NCI-H1417 (cell line): ENCODE measurements around the gene YBX2.
"Not testable (repeated sequence)": the region's sequence is repeated elsewhere in the genome, so short reads cannot be mapped to it uniquely, and the experiment has no call there.

Experiments used
- DNase-seq, 3 experiments: peaks; one replicate each; lab custom pipeline; 2025; lab: John Stamatoyannopoulos, UW

Gene YBX2

GRCh38 chr17:7294614-7295153 is at the start of gene YBX2:
TSS of gene YBX2 (minus strand) at chr17:7294639. CDS start at chr17:7294500, 139 bp downstream.
- DNase-seq: peak; percentile 86 to 93 (median 92)

DNA sequence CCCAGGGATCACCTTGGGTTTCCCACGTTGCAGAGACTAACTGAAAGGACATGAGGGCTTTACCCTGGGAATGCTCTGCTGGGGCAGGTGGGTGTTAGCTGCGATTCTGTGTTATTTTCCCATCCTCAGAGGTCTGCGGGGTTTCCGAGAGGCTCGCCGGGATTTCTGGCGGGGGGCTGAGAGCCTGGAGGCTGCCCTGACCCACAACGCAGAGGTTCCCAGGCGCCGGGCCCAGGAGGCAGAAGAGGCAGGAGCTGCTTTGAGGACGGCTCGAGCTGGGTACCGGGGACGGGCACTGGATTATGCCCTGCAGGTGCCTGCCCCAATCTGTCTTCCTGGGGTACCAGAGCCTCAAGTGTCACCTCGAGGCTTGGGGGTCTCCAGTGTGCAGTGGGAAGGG is 48.8 kb upstream of the YBX2 start:
- no peak for DNase-seq

GRCh38 chr17:7341842-7342241 is 47.4 kb upstream of the YBX2 start:
- no peak for DNase-seq

GRCh38 chr17:7340179-7340578 is 45.7 kb upstream of the YBX2 start:
- no peak for DNase-seq

- DNase-seq: not testable (repeated sequence)
Measured at GRCh38 chr17:7337600-7337999, 43.2 kb upstream of the YBX2 start.

- DNase-seq: no peak
Measured at GRCh38 chr17:7336240-7337175, 42.1 kb upstream of the YBX2 start, which contains the start of gene ACAP1. TSS of gene ACAP1 (plus strand) at chr17:7336529. CDS start at chr17:7336735, 206 bp downstream.

GRCh38 chr17:7335765-7336164 is 41.3 kb upstream of the YBX2 start:
- not testable (repeated sequence) for DNase-seq

DNA sequence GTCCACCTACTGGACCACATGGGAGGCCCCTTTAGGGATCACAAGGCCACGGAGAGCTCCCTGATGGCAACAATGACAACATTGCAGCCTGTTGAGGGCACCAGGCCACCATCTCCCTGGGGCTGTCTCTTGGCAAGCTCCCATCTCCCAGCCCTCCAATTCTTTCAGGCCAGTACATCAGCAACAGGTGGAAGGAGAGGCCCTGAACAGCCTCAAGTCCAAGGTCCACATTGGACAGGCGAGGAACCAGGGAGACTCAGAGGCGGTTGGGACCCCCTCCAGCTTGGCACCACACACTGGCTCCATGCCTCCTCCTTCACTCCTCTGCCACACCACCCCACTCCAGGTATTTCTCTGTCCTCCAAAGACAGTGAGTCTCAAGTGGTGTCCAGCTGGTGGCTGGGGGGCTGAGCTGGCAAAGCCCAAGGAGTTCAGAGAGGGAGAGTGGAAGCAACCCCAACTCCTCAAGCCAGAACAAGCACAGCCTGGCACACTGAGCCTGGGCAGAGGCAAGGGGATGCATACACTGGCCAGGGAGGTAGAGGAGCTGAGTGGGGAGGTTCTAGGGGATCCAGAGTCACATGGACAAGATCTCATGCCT is 40.6 kb upstream of the YBX2 start:
- no peak for DNase-seq

- DNase-seq: not testable (repeated sequence)
Measured at GRCh38 chr17:7332600-7333069, 38.2 kb upstream of the YBX2 start.

DNA sequence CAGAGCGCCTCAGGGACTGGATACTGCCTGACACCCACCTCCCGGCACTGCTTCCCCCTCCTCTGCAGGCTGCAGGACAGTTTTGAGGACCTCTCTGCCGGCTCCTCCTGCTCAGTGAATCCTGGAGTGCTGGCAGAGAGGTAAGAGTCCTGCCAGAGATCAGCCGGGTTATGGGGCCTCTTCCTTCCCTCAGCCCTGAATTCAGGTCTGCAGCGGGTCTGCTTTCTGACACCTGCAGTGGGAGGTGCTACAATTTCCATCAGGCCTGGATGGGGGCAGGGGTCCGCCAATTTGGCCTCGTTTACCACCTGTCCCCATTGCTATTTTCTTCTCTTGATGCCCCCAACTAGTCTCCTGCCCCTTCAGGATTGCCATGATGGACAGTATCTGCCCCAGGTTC is 37.7 kb upstream of the YBX2 start:
- no peak for DNase-seq

DNA sequence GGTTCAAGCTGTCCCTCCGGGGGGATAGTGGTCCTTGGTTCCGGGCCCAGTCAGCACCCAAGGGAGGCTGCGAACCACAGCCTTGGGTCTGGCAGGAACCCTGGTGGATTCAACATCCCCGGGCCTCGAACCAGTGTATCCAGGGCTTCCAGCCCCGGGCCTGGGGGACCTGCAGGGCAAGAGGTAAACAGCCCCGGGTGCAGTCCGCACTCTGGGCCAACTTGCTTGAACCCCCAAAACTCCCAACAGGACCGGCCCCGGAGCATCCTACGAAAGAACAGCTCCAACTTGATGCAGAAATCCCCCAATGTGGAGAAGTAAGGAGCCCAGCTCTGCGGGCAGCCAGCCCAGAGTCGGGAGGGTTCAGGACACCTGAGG is 36.2 kb upstream of the YBX2 start:
- DNase-seq: no peak

GRCh38 chr17:7329997-7330637 is 35.7 kb upstream of the YBX2 start:
- DNase-seq: peak; percentile 46 to 89 (median 86)

GRCh38 chr17:7329374-7329996 is 35.0 kb upstream of the YBX2 start:
- DNase-seq: peak; percentile 95 to 98 (median 96)

DNA sequence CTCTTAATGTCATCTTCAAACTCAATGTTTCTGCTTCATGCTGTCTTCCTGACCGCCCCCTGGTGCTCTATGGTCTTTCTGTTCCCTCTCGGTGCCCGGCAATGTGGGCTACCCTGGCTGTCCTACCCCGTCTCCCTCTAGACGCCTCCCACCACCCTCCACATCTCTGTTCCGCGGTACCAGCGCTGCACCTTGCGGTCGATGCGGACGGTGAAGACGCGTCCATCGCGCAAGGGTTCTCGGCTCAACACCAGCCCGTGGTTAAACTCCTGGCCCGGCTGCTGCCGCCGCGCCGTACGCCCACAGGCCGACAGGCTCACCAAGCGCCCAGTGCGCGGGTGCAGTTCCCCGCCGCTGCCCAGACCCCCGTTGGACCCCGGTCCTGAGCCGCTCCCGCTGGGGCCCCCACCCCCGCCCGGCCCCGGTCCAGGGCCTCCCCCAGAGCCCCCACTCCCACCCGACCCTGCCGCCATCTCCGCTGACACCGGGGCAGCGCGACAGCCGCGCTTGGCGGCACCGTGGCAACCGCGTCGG is 34.5 kb upstream of the YBX2 start, which contains the start of gene NEURL4:
Gene NEURL4 (minus strand): TSS at position 496 of the 534 bp plus-strand sequence. CDS start 23 bp downstream, at position 473.
- peak in 1 of 3 experiments; percentile 50 for DNase-seq

GRCh38 chr17:7328009-7328408 is 33.6 kb upstream of the YBX2 start:
- DNase-seq: no peak

DNA sequence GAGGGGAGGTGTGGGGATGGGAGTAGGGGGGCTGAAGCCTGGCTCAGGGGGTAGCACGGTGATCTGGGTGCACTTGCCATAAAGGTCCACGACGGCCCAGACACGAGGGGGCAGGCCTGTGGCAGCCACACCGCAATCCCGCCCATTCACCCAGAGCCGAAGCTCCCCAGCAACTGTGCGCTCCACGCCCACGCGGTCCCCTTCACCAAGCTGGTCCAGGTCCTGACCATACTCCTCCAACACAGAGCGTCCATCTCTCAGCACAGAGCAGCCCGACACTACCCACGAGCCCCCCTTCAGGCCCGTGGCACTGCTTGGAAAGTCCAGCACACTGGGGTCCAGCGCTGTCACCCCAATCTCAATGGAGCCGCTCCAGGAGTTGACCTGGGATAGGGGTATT is 33.1 kb upstream of the YBX2 start:
- DNase-seq: no peak

DNA sequence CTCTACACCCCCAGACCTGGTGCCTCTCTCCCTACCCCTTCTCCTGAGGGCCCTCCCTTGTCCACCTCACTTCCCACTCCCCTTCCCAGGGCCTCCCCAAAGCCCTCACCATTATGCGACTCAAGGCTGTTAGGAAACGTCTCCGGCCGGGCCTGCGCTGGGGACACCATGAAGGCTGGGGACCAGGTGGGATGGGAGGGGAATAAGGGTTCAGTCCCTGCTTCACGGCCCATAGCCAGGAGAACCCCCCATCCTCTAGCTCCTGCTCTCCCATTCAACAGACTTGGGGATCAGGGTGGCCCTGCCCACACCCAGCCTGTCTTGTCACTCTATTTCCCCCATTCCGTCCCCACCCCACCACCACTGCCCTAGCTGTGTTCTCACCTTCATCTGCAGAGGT is 32.6 kb upstream of the YBX2 start:
- no peak for DNase-seq

DNA sequence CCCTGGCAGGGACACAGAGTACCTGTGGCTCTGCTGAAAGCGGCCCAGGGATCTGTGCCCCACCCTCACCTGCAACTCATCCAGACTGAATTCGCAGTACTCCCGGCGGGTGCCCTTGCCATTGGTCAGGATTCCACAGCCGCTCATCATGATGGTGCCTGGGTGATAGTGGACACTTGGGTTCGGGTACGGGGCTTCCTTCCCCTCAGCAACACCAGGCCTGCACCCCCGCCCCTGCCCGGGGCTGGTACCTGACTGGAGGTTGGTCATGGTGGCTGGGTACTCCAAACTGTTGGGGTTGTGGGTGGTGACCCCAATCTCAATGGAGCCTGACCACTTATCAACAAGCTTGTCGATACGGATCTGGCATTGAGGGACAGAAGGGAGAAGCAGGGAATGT is 31.7 kb upstream of the YBX2 start:
- DNase-seq: no peak

DNA sequence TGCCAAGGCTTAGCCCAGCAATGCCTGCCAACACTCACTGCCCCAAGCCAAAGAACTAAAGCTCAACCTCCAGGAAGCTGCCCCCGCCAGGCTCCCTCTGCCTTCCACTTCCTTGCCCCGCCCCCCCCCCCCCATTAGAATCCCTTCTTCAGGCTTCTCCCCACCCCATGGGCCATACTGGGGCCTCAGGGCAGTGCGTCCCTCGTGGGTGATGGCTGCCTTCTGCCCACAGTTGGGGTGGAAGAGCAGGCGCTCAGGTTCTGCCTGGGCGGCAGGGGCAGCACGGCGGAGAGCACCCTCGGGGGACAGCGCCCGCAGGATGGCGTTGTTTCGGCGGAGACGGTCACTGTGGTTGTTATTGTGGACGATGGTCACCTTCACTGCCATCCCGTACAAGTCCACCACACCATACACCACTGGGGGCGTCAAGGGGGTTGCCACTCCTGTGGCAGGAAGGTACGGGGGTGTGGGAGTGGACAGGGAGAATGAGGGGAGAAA is 30.6 kb upstream of the YBX2 start:
- DNase-seq: no peak

DNA sequence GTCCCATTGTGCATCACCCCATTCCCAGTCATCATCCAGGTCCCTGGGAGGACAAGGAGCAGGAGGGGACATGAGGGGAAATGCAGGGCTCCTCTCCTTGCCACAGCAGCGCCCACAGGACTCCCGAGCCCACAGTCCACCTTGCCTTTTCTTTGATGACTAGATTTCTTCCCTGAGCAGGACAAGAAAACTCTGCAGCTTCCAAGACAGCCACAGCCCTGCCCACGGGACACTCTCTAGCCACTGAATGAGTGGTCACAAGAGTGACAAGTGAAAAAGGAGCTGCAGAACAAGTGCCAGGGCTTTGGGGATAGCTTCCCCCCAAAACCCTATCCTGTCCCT is 30.0 kb upstream of the YBX2 start:
- DNase-seq: no peak

DNA sequence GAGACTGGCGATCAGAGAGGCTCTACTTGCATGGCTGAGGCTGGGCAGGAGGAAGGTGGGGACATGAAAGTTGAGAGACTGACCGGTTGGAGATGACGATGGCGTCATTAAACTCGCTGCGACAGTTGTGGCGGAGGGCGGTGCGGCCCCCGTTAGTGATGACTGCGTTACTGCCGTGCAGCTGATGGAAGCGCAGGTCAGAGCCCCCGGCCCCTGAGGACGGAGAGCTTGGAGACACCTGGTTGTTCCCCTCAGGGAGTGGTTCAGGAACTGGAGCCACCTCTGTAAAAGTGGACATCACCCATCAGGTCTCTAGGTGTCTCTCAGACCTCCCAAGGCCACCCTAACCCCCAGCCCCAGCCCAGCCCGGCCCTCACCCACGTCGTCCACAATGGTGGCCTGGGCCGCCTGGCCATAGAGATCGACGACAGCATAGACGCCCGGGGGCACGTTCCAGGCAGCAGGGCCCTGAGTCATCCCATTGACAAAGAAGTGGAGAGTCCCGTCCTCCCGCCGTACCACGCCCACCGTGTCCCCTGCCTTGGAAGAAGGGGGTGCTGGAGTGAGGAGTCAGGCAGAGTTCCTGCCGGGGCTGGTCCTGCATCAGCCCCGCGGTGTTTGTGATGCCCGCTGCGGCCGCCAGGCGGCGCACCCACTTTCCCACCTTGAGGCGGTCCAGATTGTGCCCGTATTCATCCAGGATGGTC is 29.4 kb upstream of the YBX2 start:
- DNase-seq: no peak
